HepG2 (cell line): ENCODE measurements around the gene ASTN2. TPM values are rescaled to one million over a fixed set of nuclear protein-coding genes. Genes with fewer than 3 reads are reported as not detected.

ENCODE experiments used
- ATAC-seq: fragments of 200-7000 bp; cut with Tn5 transposase; 3 replicates; pipeline ENCODE4 v1.9.1; 2020; ENCODE audit warnings: mild to moderate bottlenecking, moderate library complexity
- BruUV-seq: library from RNA; stranded (reverse); fragments of 400-500 nt; replicated peaks from 2 replicates; lab custom pipeline; 2021; lab: Mats Ljungman, UMichigan
- CTCF ChIA-PET: fragments of 300-600 bp; formaldehyde crosslinking; extraction: SDS; loops from one replicate; lab custom pipeline; 2021; ENCODE audit warnings: low total read pairs, inconsistent platforms, low intra/inter-chr PET ratio; lab: Yijun Ruan, JAX
- POLR2A ChIA-PET: fragments of 350-600 bp; sonication (Branson Sonifier 250); formaldehyde crosslinking; loops from one replicate; lab custom pipeline; 2020; ENCODE audit warnings: antibody characterized with exemption, inconsistent platforms; lab: Yijun Ruan, JAX
- DNase-seq: peaks from one replicate; pipeline ENCODE4 v3.0.0-alpha.2; 2015; ENCODE audit warnings: low spot score
- FAIRE-seq: peaks from 3 replicates; lab custom pipeline; 2011; peaks lifted over from hg19 to GRCh38; lab: Jason Lieb, UNC
- H2AFZ ChIP-seq: one replicate; pipeline ENCODE4 v1.6.1; 2011; ENCODE audit warnings: low read length, inconsistent platforms
- H3K27ac ChIP-seq: fragments of 300-600 bp; 3 replicates; pipeline ENCODE4 v1.8.0; 2011; ENCODE audit warnings: mixed run types, mild to moderate bottlenecking, mixed read lengths, low read length, inconsistent platforms; ENCODE audit not compliant: insufficient read depth; ENCODE audit errors: extremely low read length
- H3K27me3 ChIP-seq, 2 experiments: fragments of 200-600 bp in 1 of 2; 2 replicates in 1 of 2; 3 replicates in 1 of 2; pipeline versions ENCODE4 v1.6.0 to v1.8.0; 2011; ENCODE audit warnings: low read length in 2 of 2, mild to moderate bottlenecking in 2 of 2, moderate library complexity in 2 of 2, inconsistent platforms in 1 of 2; ENCODE audit not compliant: insufficient read depth in 2 of 2, control insufficient read depth in 1 of 2
- H3K36me3 ChIP-seq, 2 experiments: fragments of 200-600 bp in 1 of 2; replicated peaks in 1 of 2; 2 replicates in 1 of 2; 3 replicates in 1 of 2; pipeline versions ENCODE4 v1.5.1 to v1.8.0; 2011; ENCODE audit warnings: low read length in 2 of 2, inconsistent platforms in 1 of 2; ENCODE audit not compliant: insufficient read depth in 2 of 2, control insufficient read depth in 1 of 2
- H3K4me1 ChIP-seq: 2 replicates; pipeline ENCODE4 v1.5.1; 2012; ENCODE audit warnings: low read length, inconsistent platforms; ENCODE audit not compliant: insufficient read depth
- H3K4me2 ChIP-seq: 2 replicates; pipeline ENCODE4 v1.6.0; 2011; ENCODE audit warnings: low read depth, low read length, inconsistent platforms
- H3K4me3 ChIP-seq, 3 experiments: fragments of 200-600 bp in 1 of 3; sonication (generic), shearing (Covaris generic) in 1 of 3; replicated peaks in 1 of 3; 2 replicates each; pipeline ENCODE4 v1.5.1; 2011 to 2016; ENCODE audit warnings: low read length in 3 of 3, inconsistent platforms in 2 of 3, low read depth in 2 of 3, mild to moderate bottlenecking in 2 of 3, control low read depth in 1 of 3, mixed read lengths in 1 of 3; ENCODE audit not compliant: insufficient read depth in 1 of 3
- H3K79me2 ChIP-seq: one replicate; pipeline ENCODE4 v1.6.1; 2011; ENCODE audit warnings: low read length, inconsistent platforms; ENCODE audit not compliant: insufficient read depth
- H3K9ac ChIP-seq: 2 replicates; pipeline ENCODE4 v1.6.0; 2011; ENCODE audit warnings: mild to moderate bottlenecking, low read depth, low read length, inconsistent platforms; ENCODE audit not compliant: insufficient read depth
- H3K9me3 ChIP-seq: 2 replicates; pipeline ENCODE4 v1.5.1; 2012; ENCODE audit warnings: mild to moderate bottlenecking, low read length
- H4K20me1 ChIP-seq: 2 replicates; pipeline ENCODE4 v1.6.0; 2011; ENCODE audit warnings: inconsistent platforms, mild to moderate bottlenecking, low read length, moderate library complexity; ENCODE audit not compliant: insufficient read depth
- DRAP1 ChIP-seq: IDR thresholded peaks from 2 replicates; pipeline ENCODE4 v1.6.1; 2016; ENCODE audit warnings: missing genetic modification reagents, missing compliant biosample characterization
- HMG20B ChIP-seq: conservative IDR thresholded peaks from 2 replicates; pipeline ENCODE4 v1.6.1; 2016; ENCODE audit warnings: missing genetic modification reagents, missing compliant biosample characterization
- TIGD3 ChIP-seq: sonication (generic); formaldehyde crosslinking; IDR thresholded peaks from 2 replicates; pipeline ENCODE4 v1.5.1; 2020; ENCODE audit warnings: mild to moderate bottlenecking, missing genetic modification reagents, borderline replicate concordance
- ZBTB39 ChIP-seq: sonication (generic); formaldehyde crosslinking; IDR thresholded peaks from 2 replicates; pipeline ENCODE4 v1.5.0; 2020; ENCODE audit warnings: missing genetic modification reagents
- ZNF83 ChIP-seq: sonication (generic); formaldehyde crosslinking; IDR thresholded peaks from 2 replicates; pipeline ENCODE4 v1.4.0; 2020; ENCODE audit warnings: missing genetic modification reagents, mild to moderate bottlenecking, borderline replicate concordance
- WGBS: methylation state at CpG from one replicate; pipeline ENCODE4 v1.1.6; 2017; ENCODE audit warnings: low lambda C conversion rate; 5-methylcytosine and 5-hydroxymethylcytosine counted together
- in situ Hi-C: cut with HindIII; loops from 2 replicates; pipeline ENCODE4 v1.10.0; 2017; ENCODE audit warnings: low pct_unique_long_range_greater_than_20kb; ENCODE audit not compliant: extremely low pct_ligation_motif_present
- intact Hi-C: fragments of 100-400 bp; cut with micrococcal nuclease; formaldehyde crosslinking; loops from one replicate; pipeline ENCODE4 v1.10.0; 2022; ENCODE audit not compliant: unreplicated experiment
- polyA plus RNA-seq, 8 experiments: library from polyadenylated mRNA; depleted of rRNA in 3 of 8; stranded (reverse) in 7 of 8; unstranded in 1 of 8; fragments of >200 nt; fragmentation: Illumina TruSeq in 4 of 8; extraction: Trizol in 4 of 8; gene quantifications; 2 replicates each; pipeline versions ENCODE4 v1.2.1 to v1.2.3, GENCODE V29; 2011 to 2016; ENCODE audit warnings: low read depth in 4 of 8, missing spikeins in 1 of 8, mixed read lengths in 1 of 8; ENCODE audit not compliant: insufficient read depth in 1 of 8
- total RNA-seq, 5 experiments: library from RNA; depleted of rRNA; stranded (reverse); fragments of >200 nt; fragmentation: Illumina TruSeq; extraction: Trizol; gene quantifications; 2 replicates each; pipeline ENCODE4 v1.2.3, GENCODE V29; 2016; ENCODE audit warnings: low read depth in 1 of 5

ASTN2 gene
- total and polyA plus RNA-seq, 2 of the 13 experiments (the other 11 are each of a cell fraction or from before 2014, with no cell fraction given): 5.2 to 13.5 TPM

GRCh38 chr9:116943970-116944369, 470.9 kb downstream of the ASTN2 start:
- intact Hi-C loops: no loop called here
- CTCF ChIA-PET: no interaction called here
- under 1% methylated on average over 5 of the region's 5 CpGs for WGBS
- no peak for ATAC-seq
- H3K27me3 ChIP-seq: no peaks in the 10 kb centered on the region
- TF ChIP-seq ZNF83 (no peak), HMG20B (CRISPR knock-in tag) (no peak), TIGD3 (CRISPR knock-in tag) (no peak), DRAP1 (CRISPR knock-in tag) (no peak), ZBTB39 (CRISPR knock-in tag) (no peak)
- TF ChIP-seq, all 625 proteins: peak for 0
- no peak overlapping the region for H3K9ac ChIP-seq
- POLR2A ChIA-PET: no interaction called here
- FAIRE-seq: no peak
- no peaks in the 10 kb centered on the region for H3K36me3 ChIP-seq
- H4K20me1 ChIP-seq: no peaks in the 10 kb centered on the region
- BruUV-seq: no TSS peak
- no peak overlapping the region for H3K4me2 ChIP-seq
- H2AFZ ChIP-seq: no peak overlapping the region
- H3K27ac ChIP-seq: no peak overlapping the region
- no peaks in the 10 kb centered on the region for H3K4me1 ChIP-seq
- DNase-seq: no peak
- H3K4me3 ChIP-seq: no peak overlapping the region
- in situ Hi-C loops: no loop called here
- H3K79me2 ChIP-seq: no peaks in the 10 kb centered on the region
- H3K9me3 ChIP-seq: no peaks in the 10 kb centered on the region
